Erythroblast (primary cell): ENCODE results near the gene LAMP1.
"Not testable (repeated sequence)": the region's sequence is repeated elsewhere in the genome, so short reads cannot be mapped to it uniquely, and the experiment has no call there.

Experiments used
- DNase-seq, 2 experiments: peaks; one replicate each; lab custom pipeline; 2025; lab: John Stamatoyannopoulos, UW
- GATA1 ChIP-seq: IDR thresholded peaks from 2 replicates; pipeline ENCODE4 v1.6.1; 2011; ENCODE audit warnings: low read depth, mild to moderate bottlenecking, control low read depth, low read length, moderate library complexity
- POLR2A ChIP-seq: IDR thresholded peaks from 2 replicates; pipeline ENCODE4 v1.6.1; 2011; ENCODE audit warnings: mild to moderate bottlenecking, low read length

Gene LAMP1, protein sequence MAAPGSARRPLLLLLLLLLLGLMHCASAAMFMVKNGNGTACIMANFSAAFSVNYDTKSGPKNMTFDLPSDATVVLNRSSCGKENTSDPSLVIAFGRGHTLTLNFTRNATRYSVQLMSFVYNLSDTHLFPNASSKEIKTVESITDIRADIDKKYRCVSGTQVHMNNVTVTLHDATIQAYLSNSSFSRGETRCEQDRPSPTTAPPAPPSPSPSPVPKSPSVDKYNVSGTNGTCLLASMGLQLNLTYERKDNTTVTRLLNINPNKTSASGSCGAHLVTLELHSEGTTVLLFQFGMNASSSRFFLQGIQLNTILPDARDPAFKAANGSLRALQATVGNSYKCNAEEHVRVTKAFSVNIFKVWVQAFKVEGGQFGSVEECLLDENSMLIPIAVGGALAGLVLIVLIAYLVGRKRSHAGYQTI

DNA sequence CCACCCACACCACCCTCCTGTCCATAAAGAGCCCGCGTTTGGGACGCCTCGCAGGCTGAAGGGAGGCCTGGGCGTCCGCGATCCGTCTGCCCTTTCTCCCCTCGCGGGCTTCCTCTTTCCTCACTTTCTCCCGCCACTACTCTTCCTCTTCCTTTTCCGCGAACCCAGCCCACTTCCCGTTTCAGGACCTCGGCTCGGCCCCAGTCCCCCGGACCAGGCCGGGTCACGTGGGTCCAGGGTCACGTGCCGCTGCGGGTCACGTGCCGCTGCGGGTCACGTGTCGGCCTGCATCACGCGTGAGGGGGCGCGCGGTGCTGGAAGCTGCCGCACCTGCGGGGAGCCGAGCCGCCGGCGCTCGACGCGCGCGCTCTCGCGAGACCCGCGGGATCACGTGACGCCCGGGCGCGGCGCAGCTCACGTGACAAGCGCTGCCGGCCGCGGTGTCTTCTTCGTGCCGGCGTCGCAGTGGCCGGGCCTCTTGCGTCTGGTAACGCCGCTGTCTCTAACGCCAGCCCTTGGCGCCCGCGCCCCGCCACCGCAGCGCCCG is at the start of gene LAMP1:
Gene LAMP1, plus strand, starts transcription at position 417 of the 547 bp plus-strand sequence. CDS start 196 bp downstream, outside the sequence.
- peak; percentile 99 to 100 for DNase-seq
- TF ChIP-seq POLR2A (peak; percentile 79), GATA1 (no peak)

DNA sequence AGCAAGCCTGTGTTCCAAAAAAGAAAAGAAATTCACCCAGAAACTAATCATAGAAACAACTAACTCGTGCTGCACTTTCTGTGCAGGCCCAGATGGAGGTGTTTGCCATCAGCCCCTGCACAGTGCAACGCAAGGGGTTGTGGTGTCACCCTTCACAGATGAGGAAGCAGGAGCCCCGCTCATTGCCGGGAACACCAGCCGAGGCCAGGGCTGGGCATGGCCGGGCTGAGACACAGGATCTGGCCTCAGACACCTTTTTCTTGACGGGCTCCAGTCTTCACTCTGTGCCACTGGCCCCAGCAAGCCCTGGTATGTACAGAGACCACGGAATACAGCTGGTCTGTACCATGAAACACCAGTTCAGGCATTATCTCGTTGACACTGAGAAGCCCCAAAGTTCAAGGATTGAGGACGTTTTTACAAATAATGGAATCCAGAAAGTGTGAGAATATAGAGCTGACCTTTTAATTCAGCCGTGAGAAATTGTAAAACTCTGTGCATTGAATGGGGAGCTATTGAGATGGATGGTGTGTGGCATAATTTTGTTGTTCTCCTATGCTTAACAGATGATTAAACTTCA is 44.4 kb upstream of the LAMP1 start:
- no peak for TF ChIP-seq POLR2A
- no peak for DNase-seq

DNA sequence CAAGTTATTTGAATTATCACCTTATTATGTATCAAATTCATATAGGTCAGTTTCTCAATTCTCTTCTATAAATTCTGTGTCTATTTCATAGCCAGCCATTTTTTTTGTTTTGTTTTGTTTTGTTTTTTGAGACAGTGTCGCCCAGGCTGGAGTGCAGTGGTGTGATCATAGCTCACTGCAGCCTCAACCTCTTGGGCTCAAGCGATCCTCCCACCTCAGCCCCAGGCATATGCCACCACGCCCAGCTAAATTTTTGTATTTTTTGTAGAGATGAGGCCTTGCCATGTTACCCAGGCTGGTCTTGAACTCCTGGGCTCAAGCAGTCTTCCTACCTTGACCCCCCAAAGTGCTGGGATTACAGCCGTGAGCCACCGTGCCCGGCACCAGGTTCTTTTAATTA is 39.1 kb upstream of the LAMP1 start:
- DNase-seq: not testable (repeated sequence)

DNA sequence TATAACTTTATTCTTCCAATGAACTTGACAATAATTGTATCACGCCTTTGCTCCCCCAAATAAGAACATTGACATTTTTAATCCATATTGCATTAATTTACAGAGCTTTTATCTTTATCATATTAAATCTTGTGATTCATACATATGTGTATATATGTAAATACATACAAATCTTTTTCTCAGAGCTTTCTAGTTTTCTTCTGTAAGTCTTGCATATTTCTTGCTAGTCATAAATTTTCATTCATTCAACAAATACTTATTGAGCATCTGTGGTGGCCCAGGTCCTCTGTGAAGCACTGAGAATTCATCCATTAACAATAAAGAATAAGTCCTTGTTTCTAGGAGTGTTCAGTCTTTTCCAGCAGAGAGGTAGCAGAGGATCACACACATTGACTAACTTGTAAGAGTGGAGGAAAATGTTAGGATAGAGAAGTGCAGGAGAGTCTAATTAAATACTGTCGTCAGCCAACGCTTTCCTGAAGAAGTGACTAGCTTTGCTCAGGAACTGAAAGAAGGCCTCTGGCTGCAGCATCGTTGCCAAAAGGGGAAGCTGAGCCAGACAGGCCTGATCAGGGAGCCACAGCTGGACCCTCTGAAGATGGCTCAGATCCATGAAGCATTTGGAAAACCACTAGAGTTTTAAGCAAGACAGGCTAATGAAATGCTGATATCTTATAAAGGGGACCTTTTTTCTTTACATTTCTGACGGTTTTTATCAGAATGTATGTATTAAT is 38.6 kb upstream of the LAMP1 start:
- no peak for DNase-seq
- no peak for TF ChIP-seq POLR2A
- TF ChIP-seq GATA1: no peak

DNA sequence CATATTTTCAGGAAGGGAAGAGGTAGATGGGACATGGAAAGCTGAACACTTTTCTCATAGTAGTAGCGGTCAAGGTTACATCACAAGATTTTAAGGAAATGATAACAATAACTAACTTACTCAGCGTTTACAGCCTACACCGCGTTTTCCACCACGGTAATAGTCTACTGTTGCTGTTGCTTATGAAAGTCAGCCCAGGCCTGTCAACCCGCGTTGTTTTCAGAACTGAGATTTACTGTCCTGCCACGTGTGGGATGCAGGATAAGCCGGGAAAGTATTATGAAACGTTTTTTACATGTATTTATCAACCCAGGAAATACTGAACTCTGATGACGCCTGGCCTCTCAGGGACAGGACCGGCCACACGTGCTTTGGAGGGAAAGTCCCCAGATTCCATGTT is 36.0 kb upstream of the LAMP1 start:
- TF ChIP-seq GATA1 (no peak), POLR2A (no peak)
- DNase-seq: no peak

DNA sequence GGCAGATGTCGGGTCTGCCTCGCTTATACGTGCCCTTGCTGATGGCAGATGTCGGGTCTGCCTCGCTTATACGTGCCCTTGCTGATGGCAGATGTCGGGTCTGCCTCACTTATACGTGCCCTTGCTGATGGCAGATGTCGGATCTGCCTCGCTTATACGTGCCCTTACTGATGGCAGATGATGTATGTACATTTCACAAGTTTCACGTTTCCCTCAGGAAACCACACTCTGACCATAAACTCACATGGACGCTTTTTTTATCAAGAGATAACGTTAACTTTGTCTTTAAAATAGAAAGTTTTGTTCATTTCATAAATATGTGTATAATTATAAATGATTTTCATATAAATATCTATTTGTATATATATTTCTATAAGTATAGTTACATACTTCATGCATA is 34.0 kb upstream of the LAMP1 start:
- not testable (repeated sequence) for DNase-seq

DNA sequence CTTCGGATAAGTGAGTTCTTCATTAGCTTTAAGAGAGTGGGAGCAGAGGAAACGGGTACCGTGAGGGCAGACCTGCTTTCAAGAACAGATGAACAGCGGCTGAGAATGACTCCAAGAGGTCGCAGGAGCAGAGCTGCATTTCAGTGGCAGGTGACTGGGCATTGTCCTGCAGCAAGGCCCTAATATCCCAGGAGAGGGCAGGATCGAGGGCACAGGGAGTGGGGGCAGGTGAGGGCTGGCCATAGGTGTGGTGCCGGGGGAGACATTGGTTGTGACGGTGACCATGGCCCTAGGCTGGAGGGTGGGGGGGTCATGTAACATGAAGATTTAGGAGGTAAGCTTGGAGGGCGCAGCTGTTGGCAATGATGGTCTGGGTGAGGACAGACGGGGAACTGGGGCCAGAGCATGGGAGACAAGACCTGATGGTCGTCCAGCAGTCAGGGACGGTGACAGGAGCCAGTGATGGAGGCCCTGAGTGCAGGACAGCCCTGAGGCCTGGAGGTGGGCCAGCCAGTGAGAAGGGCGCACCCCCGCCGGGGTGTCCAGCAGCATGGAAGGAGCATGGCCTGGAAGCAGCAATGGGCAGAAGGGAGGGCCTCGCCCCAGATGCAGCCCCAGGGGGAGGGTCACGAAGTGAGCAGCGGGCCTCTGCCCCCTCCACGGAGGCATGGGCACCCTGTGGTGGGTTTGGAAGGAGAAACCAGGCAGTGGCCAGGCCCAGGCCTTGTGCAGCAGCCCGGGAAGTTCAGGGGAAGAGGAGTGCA is 29.2 kb upstream of the LAMP1 start:
- TF ChIP-seq POLR2A (no peak), GATA1 (no peak)
- DNase-seq: no peak

DNA sequence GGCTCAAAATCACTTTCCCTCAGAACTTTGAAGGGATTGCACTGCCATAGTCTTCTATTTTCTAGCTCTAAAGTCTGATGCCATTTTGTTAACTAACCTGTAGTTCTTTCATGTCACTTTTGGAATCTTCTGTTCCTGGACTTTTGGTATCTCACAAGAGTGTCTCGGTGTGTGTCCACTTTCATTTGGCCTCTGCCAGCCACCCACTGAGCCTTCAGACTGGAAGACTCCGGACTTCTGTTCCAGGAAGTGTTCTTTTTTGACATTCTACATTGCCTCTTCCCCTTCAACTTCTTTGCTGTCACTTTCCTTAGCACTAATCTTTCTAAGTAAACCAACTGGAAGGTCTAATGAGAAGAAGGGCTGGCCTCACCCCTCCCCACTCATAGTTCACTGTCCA is 25.0 kb upstream of the LAMP1 start:
- DNase-seq: no peak
- no peak for TF ChIP-seq POLR2A
- TF ChIP-seq GATA1: no peak

DNA sequence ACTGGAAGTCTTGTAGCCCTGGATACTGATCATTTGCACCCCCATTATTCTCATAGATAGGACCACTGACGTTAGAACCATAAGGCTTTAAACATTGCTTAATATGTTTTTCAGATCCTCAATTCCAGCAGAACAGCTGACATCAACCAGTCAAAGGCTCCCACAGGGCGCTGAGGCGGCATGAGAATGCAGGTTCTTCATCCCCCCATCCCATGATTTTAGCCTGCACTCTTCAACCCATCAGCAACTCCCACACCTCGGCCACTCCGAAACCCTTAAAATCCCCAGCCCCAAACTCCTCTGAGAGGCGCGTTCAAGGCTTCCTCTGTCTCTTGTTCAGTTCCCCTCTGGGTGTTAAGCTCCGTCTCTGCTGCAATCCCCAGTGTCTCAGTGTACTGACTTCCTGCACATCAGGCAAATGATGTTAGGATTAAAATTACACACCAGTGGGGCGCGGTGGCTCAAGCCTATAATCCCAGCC is 24.3 kb upstream of the LAMP1 start:
- DNase-seq: no peak

DNA sequence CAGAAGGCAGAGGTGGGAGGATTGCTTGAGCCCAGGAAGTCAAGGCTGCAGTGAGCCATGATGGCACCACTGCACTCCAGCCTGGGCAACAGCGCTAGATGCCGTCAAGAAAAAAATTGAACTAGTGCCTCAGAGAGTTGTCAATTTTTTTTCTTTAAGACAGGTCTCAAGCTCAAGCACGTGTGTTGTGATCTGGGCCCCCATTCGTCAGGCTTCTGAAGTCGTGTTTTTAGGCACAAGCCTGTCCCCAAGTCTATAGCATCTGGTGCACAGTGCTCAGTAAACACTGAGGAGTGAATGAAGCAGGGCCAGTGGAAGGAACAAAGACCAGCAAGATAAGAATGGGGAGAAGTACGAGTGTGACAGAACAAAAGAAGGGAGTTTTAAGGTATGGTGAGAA is 23.7 kb upstream of the LAMP1 start:
- no peak for DNase-seq
- TF ChIP-seq POLR2A (no peak), GATA1 (no peak)

More for the DNA sequence above, 24.3 kb upstream of the LAMP1 start:
- TF ChIP-seq POLR2A (no peak), GATA1 (no peak)

DNA sequence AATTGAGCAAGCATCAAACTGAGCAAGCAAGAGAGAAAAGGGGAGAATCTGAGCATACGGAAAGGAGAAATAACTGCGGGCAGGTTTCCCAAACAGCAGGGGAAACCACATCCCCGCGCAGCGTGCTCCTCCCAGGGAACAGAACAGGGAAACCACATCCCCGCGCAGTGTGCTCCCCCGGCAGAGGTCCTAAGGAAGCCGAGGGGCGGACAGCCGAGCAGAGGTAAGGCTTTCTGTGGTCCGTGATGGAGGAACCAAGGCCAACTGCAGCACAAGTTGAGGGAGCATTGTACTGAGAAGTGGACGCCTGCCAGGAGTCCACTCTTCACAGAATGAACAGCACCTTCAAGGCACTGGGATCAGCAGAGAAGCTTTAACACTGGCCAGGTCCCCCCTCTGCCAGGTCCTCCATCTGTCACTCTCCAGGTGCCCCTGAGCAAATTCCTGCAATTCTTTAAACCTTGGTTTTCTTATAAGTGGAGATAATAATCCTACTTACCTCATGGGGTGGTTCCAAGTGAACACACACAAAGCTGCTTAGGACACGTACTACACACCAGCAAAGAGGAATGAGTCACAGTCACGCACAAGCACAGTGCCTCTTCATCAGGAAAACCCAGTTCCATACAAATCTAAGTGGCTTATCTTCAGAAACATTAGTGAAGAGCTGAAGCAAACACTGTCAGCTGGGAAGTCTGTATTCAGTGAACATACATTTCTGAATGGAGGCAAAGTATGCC is 23.0 kb upstream of the LAMP1 start:
- no peak for TF ChIP-seq POLR2A
- TF ChIP-seq GATA1: no peak

DNA sequence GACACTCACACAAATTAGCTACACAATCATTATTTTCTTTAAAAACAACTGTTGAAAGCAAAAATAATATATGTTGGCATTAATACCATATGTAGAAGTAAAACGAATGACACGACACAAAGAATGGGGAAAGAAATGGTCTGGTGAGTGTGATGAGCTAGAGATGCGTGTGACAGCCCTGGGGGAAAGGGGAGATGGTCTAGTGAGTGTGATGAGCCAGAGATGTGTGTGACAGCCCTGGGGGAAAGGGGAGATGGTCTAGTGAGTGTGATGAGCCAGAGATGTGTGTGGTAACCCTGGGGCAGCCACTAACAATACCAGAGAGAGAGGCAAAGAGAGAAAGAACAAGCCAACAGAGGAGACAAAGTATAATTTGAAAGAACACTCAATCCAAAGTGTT is 22.3 kb upstream of the LAMP1 start:
- no peak for TF ChIP-seq GATA1
- TF ChIP-seq POLR2A: no peak
- DNase-seq: no peak

More for the DNA sequence above, 23.0 kb upstream of the LAMP1 start:
- DNase-seq: peak; percentile 9 to 52

DNA sequence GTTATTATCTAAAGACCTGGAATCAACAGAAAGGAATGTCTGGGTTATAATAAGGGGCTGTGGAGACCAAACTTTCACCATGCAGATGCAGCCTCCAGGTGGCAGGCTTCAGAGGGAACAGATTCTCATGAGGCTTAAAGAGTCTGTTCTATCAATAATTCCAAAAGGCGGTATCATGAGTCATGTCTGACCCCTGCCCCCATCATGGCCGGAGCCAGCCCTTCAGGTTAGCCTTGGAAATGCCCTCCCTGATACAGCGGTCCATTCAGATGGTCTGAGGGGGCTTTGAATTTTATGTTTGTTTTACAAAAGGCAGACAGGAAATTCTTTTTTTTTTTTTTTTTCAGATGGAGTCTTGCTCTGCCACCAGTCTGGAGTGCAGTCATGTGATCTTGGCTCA is 21.7 kb upstream of the LAMP1 start:
- TF ChIP-seq GATA1: no peak
- no peak for TF ChIP-seq POLR2A
- DNase-seq: peak; percentile 52 to 54
